SK-N-SH treated with all-trans-retinoic acid at 6 μM for 48 hours (cell line): ENCODE data around the gene OTOA.

Experiments
- ATAC-seq: fragments of 200-7000 bp; cut with Tn5 transposase; 3 replicates; pipeline ENCODE4 v1.9.1; 2020; ENCODE audit warnings: mild to moderate bottlenecking, moderate library complexity
- ARNTL ChIP-seq: fragments of 450-650 bp; formaldehyde crosslinking; IDR thresholded peaks from 2 replicates; pipeline ENCODE4 v1.5.0; 2020; ENCODE audit warnings: low read depth, mild to moderate bottlenecking, moderate library complexity, borderline replicate concordance
- CSDC2 ChIP-seq: fragments of 250-450 bp; sonication (Bioruptor Pico); IDR thresholded peaks from 2 replicates; pipeline ENCODE4 v1.5.0; 2020; ENCODE audit warnings: mild to moderate bottlenecking, moderate library complexity
- ESRRG ChIP-seq: fragments of 250-450 bp; sonication (Bioruptor Pico); IDR thresholded peaks from 2 replicates; pipeline ENCODE4 v1.6.1; 2021; ENCODE audit warnings: mild to moderate bottlenecking
- GLIS3 ChIP-seq: fragments of 250-450 bp; sonication (Bioruptor Pico); IDR thresholded peaks from 2 replicates; pipeline ENCODE4 v1.5.0; 2020; ENCODE audit warnings: mild to moderate bottlenecking, moderate library complexity
- ISL1 ChIP-seq: fragments of 250-450 bp; sonication (Bioruptor Pico); IDR thresholded peaks from 2 replicates; pipeline ENCODE4 v2.1.2; 2022; ENCODE audit warnings: mild to moderate bottlenecking, moderate library complexity
- OSR1 ChIP-seq: fragments of 250-450 bp; sonication (Bioruptor Pico); IDR thresholded peaks from 2 replicates; pipeline ENCODE4 v1.8.0; 2022; ENCODE audit warnings: moderate library complexity, mild to moderate bottlenecking, inconsistent platforms
- PPARA ChIP-seq: fragments of 250-450 bp; sonication (Bioruptor Pico); IDR thresholded peaks from 2 replicates; pipeline ENCODE4 v1.5.0; 2020; ENCODE audit warnings: mild to moderate bottlenecking, borderline replicate concordance
- RARB ChIP-seq: fragments of 250-450 bp; sonication (Bioruptor Pico); IDR thresholded peaks from 2 replicates; pipeline ENCODE4 v1.8.0; 2021; ENCODE audit warnings: mild to moderate bottlenecking, moderate library complexity
- SNAI2 ChIP-seq: fragments of 250-450 bp; sonication (Bioruptor Pico); IDR thresholded peaks from 2 replicates; pipeline ENCODE4 v1.5.0; 2020; ENCODE audit warnings: mild to moderate bottlenecking, moderate library complexity
- TCF4 ChIP-seq: fragments of 250-450 bp; sonication (Bioruptor Pico); IDR thresholded peaks from 2 replicates; pipeline ENCODE4 v1.8.0; 2021; ENCODE audit warnings: mild to moderate bottlenecking, moderate library complexity, borderline replicate concordance
- TOX ChIP-seq: fragments of 250-450 bp; sonication (Bioruptor Pico); IDR thresholded peaks from 2 replicates; pipeline ENCODE4 v1.8.0; 2021; ENCODE audit warnings: mild to moderate bottlenecking, moderate library complexity, borderline replicate concordance
- ZFP3 ChIP-seq: fragments of 250-450 bp; sonication (Bioruptor Pico); IDR thresholded peaks from 2 replicates; pipeline ENCODE4 v1.5.0; 2020; ENCODE audit warnings: mild to moderate bottlenecking, moderate library complexity
- ZFP30 ChIP-seq: fragments of 450-650 bp; formaldehyde crosslinking; IDR thresholded peaks from 2 replicates; pipeline ENCODE4 v1.5.0; 2022; ENCODE audit warnings: mild to moderate bottlenecking, moderate library complexity
- ZNF565 ChIP-seq: fragments of 450-650 bp; formaldehyde crosslinking; conservative IDR thresholded peaks from 2 replicates; pipeline ENCODE4 v1.5.0; 2020; ENCODE audit warnings: low read depth, mild to moderate bottlenecking, moderate library complexity
- ZNF70 ChIP-seq: fragments of 450-650 bp; formaldehyde crosslinking; IDR thresholded peaks from 2 replicates; pipeline ENCODE4 v1.5.0; 2020; ENCODE audit warnings: mild to moderate bottlenecking, moderate library complexity
- ZNF8 ChIP-seq: fragments of 450-650 bp; formaldehyde crosslinking; IDR thresholded peaks from 2 replicates; pipeline ENCODE4 v1.5.0; 2020; ENCODE audit warnings: mild to moderate bottlenecking, moderate library complexity
- TF ChIP-seq, protein P1 (sequence below): fragments of 250-450 bp; sonication (Bioruptor Pico); IDR thresholded peaks from 2 replicates; pipeline ENCODE4 v1.5.1; 2021; ENCODE audit warnings: mild to moderate bottlenecking, moderate library complexity
- TF ChIP-seq, protein P2 (sequence below): fragments of 250-450 bp; sonication (Bioruptor Pico); IDR thresholded peaks from 2 replicates; pipeline ENCODE4 v1.5.1; 2020; ENCODE audit warnings: low read depth, mild to moderate bottlenecking, moderate library complexity
- TF ChIP-seq, protein P3 (sequence below): fragments of 250-450 bp; sonication (Bioruptor Pico); IDR thresholded peaks from 2 replicates; pipeline ENCODE4 v1.8.0; 2020; ENCODE audit warnings: mild to moderate bottlenecking, moderate library complexity, borderline replicate concordance
- TF ChIP-seq, protein P4 (sequence below): fragments of 250-450 bp; sonication (Bioruptor Pico); IDR thresholded peaks from 2 replicates; pipeline ENCODE4 v1.5.0; 2020; ENCODE audit warnings: mild to moderate bottlenecking, moderate library complexity
- TF ChIP-seq, protein P5 (sequence below): fragments of 250-450 bp; sonication (Bioruptor Pico); IDR thresholded peaks from 2 replicates; pipeline ENCODE4 v1.8.0; 2021; ENCODE audit warnings: low read depth, mild to moderate bottlenecking, moderate library complexity, borderline replicate concordance

Gene OTOA

DNA sequence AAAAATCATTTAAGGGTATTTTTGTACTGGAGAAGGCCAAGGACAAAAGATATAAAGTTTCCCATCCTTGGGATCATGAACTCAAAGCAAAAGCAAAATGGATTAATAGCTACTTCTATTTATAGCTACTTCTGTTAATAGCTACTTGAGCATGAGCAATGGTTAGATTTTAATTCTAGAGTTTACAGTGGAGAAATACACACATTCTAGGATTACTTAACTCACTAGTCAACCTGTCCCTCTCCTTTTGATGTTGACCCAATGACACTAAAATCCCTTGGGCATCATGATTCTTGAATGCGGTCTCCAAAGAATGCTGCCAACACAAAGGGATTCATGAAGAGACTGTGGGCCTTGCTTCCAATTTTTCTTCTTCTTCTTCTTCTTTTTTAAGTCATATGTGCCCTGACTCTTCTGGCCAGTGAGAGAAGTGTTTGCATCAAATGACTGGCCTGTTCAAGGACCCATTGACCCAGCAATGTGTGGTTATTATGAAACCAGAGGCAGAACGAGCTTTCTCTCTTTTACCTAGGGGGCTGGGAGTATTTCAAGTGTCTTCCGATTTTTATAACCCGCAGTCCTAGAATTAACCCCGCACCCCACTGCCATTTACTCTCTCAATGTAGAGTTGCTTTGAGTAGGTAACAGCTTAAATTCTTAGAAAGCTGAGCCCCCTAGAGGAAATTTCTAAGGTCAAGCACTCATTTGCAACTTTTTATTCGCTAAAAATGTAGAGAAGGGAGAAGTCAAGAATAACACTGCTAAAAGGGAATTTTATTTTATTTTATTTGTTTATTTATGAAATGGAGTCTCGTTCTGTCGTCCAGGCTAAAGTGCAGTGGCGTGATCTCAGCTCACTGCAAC lies 34.6 kb downstream of the OTOA start:
- no peak for TF ChIP-seq TOX
- no peak for TF ChIP-seq RARB
- TF ChIP-seq ZFP30 (CRISPR knock-in tag), result no peak
- no peak for TF ChIP-seq ZNF8 (CRISPR knock-in tag)
- no peak for TF ChIP-seq PPARA (CRISPR knock-in tag)
- no peak for TF ChIP-seq GLIS3 (CRISPR knock-in tag)
- no peak for ATAC-seq

DNA sequence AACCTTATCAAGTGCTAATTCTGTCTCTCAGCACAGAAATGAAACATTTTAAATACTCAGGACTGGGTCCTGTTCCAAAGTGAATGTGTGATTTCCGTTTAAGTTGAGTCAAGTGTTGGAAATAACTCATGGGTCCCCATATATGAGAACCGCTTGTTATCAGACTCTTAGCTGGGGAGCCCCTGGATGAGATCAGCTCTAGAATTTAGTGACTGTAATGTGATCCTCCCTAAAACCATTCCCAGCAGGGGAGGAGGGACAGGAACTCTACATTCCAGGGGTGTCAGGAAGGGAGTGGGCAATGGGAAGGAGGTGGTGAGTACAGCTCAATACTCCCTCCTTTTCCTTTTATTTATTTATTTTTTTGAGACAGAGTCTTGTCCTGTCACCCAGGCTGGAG lies 37.5 kb downstream of the OTOA start:
- ATAC-seq, result no peak
- TF ChIP-seq CSDC2 (CRISPR knock-in tag) (no peak), SNAI2 (CRISPR knock-in tag) (no peak), ESRRG (CRISPR knock-in tag) (no peak), GLIS3 (CRISPR knock-in tag) (no peak), TCF4 (no peak), ZNF70 (CRISPR knock-in tag) (no peak), TOX (no peak), ZNF8 (CRISPR knock-in tag) (no peak)
- TF ChIP-seq, protein P1, sequence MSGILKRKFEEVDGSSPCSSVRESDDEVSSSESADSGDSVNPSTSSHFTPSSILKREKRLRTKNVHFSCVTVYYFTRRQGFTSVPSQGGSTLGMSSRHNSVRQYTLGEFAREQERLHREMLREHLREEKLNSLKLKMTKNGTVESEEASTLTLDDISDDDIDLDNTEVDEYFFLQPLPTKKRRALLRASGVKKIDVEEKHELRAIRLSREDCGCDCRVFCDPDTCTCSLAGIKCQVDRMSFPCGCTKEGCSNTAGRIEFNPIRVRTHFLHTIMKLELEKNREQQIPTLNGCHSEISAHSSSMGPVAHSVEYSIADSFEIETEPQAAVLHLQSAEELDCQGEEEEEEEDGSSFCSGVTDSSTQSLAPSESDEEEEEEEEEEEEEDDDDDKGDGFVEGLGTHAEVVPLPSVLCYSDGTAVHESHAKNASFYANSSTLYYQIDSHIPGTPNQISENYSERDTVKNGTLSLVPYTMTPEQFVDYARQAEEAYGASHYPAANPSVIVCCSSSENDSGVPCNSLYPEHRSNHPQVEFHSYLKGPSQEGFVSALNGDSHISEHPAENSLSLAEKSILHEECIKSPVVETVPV (CRISPR knock-in tag), result no peak
- TF ChIP-seq, protein P2, sequence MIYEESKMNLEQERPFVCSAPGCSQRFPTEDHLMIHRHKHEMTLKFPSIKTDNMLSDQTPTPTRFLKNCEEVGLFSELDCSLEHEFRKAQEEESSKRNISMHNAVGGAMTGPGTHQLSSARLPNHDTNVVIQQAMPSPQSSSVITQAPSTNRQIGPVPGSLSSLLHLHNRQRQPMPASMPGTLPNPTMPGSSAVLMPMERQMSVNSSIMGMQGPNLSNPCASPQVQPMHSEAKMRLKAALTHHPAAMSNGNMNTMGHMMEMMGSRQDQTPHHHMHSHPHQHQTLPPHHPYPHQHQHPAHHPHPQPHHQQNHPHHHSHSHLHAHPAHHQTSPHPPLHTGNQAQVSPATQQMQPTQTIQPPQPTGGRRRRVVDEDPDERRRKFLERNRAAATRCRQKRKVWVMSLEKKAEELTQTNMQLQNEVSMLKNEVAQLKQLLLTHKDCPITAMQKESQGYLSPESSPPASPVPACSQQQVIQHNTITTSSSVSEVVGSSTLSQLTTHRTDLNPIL (CRISPR knock-in tag), result no peak
- TF ChIP-seq, protein P3, sequence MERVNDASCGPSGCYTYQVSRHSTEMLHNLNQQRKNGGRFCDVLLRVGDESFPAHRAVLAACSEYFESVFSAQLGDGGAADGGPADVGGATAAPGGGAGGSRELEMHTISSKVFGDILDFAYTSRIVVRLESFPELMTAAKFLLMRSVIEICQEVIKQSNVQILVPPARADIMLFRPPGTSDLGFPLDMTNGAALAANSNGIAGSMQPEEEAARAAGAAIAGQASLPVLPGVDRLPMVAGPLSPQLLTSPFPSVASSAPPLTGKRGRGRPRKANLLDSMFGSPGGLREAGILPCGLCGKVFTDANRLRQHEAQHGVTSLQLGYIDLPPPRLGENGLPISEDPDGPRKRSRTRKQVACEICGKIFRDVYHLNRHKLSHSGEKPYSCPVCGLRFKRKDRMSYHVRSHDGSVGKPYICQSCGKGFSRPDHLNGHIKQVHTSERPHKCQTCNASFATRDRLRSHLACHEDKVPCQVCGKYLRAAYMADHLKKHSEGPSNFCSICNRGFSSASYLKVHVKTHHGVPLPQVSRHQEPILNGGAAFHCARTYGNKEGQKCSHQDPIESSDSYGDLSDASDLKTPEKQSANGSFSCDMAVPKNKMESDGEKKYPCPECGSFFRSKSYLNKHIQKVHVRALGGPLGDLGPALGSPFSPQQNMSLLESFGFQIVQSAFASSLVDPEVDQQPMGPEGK, result no peak
- TF ChIP-seq, all 23 proteins: peak for 0

DNA sequence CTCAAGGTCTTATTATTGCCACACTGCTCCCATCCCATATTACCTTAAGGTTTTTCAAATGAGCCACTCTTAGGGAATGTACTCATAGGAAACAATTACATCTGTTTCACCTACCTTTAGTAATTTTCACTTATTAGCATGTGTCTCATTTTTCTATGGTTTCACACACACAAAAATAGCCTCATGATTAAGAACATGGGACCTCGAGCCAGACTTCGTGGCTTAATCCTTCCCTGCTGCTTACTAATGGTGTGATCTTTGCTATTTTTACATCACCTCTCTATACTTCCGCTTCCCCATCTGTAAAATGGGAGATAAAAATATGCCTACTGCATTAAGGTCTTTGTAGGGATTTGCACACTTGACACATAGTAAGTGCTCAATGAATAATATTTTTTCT lies 38.5 kb downstream of the OTOA start:
- ATAC-seq, result no peak
- TF ChIP-seq, protein P4, sequence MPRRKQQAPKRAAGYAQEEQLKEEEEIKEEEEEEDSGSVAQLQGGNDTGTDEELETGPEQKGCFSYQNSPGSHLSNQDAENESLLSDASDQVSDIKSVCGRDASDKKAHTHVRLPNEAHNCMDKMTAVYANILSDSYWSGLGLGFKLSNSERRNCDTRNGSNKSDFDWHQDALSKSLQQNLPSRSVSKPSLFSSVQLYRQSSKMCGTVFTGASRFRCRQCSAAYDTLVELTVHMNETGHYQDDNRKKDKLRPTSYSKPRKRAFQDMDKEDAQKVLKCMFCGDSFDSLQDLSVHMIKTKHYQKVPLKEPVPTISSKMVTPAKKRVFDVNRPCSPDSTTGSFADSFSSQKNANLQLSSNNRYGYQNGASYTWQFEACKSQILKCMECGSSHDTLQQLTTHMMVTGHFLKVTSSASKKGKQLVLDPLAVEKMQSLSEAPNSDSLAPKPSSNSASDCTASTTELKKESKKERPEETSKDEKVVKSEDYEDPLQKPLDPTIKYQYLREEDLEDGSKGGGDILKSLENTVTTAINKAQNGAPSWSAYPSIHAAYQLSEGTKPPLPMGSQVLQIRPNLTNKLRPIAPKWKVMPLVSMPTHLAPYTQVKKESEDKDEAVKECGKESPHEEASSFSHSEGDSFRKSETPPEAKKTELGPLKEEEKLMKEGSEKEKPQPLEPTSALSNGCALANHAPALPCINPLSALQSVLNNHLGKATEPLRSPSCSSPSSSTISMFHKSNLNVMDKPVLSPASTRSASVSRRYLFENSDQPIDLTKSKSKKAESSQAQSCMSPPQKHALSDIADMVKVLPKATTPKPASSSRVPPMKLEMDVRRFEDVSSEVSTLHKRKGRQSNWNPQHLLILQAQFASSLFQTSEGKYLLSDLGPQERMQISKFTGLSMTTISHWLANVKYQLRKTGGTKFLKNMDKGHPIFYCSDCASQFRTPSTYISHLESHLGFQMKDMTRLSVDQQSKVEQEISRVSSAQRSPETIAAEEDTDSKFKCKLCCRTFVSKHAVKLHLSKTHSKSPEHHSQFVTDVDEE (CRISPR knock-in tag), result no peak
- TF ChIP-seq CSDC2 (CRISPR knock-in tag) (no peak), ISL1 (no peak), TCF4 (no peak), ARNTL (no peak), RARB (no peak), ZNF8 (CRISPR knock-in tag) (no peak), ZFP3 (no peak), ZNF70 (CRISPR knock-in tag) (no peak), OSR1 (CRISPR knock-in tag) (no peak), SNAI2 (CRISPR knock-in tag) (no peak)
- TF ChIP-seq, protein P3, result no peak

DNA sequence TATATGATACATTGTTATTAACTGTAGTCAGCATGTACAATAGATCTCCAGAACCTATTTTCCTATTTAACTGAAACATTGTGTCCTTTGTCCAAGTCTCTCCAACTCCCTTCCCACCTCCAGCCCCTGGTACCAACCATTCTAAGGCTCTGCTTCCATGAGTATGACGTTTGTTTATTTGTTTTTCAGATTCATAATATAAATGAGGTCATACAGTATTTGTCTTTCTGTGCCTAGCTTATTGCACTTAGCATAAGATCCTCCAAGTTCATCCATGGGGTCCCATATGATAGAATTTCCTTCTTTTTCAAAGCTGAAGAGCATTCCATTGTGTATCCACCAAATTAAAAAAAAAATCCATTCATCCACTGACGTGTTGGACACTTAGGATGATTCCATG lies 39.4 kb downstream of the OTOA start:
- no peak for TF ChIP-seq SNAI2 (CRISPR knock-in tag)
- no peak for TF ChIP-seq ZFP3
- TF ChIP-seq GLIS3 (CRISPR knock-in tag), result no peak
- TF ChIP-seq ZNF565 (CRISPR knock-in tag), result no peak
- TF ChIP-seq, protein P5, sequence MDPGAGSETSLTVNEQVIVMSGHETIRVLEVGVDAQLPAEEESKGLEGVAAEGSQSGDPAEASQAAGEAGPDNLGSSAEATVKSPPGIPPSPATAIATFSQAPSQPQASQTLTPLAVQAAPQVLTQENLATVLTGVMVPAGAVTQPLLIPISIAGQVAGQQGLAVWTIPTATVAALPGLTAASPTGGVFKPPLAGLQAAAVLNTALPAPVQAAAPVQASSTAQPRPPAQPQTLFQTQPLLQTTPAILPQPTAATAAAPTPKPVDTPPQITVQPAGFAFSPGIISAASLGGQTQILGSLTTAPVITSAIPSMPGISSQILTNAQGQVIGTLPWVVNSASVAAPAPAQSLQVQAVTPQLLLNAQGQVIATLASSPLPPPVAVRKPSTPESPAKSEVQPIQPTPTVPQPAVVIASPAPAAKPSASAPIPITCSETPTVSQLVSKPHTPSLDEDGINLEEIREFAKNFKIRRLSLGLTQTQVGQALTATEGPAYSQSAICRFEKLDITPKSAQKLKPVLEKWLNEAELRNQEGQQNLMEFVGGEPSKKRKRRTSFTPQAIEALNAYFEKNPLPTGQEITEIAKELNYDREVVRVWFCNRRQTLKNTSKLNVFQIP (CRISPR knock-in tag), result no peak
- TF ChIP-seq, all 23 proteins: peak for 0
- ATAC-seq, result no peak
